HepG2 (cell line): Measurements from ENCODE around the gene AKAP8. TPM values are rescaled to one million over a fixed set of nuclear protein-coding genes. Genes with fewer than 3 reads are reported as not detected.
A peak's percentile ranks its signal among the peaks of the same experiment; 100 is the strongest.

Experiments used
- ATAC-seq: fragments of 200-7000 bp; cut with Tn5 transposase; 3 replicates; pipeline ENCODE4 v1.9.1; 2020; ENCODE audit warnings: mild to moderate bottlenecking, moderate library complexity
- BruUV-seq: library from RNA; stranded (reverse); fragments of 400-500 nt; replicated peaks from 2 replicates; lab custom pipeline; 2021; lab: Mats Ljungman, UMichigan
- CTCF ChIA-PET: fragments of 300-600 bp; formaldehyde crosslinking; extraction: SDS; loops from one replicate; lab custom pipeline; 2021; ENCODE audit warnings: low total read pairs, inconsistent platforms, low intra/inter-chr PET ratio; lab: Yijun Ruan, JAX
- POLR2A ChIA-PET: fragments of 350-600 bp; sonication (Branson Sonifier 250); formaldehyde crosslinking; loops from one replicate; lab custom pipeline; 2020; ENCODE audit warnings: antibody characterized with exemption, inconsistent platforms; lab: Yijun Ruan, JAX
- DNase-seq: peaks from one replicate; pipeline ENCODE4 v3.0.0-alpha.2; 2015; ENCODE audit warnings: low spot score
- FAIRE-seq: peaks from 3 replicates; lab custom pipeline; 2011; peaks lifted over from hg19 to GRCh38; lab: Jason Lieb, UNC
- H2AFZ ChIP-seq: one replicate; pipeline ENCODE4 v1.6.1; 2011; ENCODE audit warnings: low read length, inconsistent platforms
- H3K27ac ChIP-seq: fragments of 300-600 bp; 3 replicates; pipeline ENCODE4 v1.8.0; 2011; ENCODE audit warnings: mixed run types, mild to moderate bottlenecking, mixed read lengths, low read length, inconsistent platforms; ENCODE audit not compliant: insufficient read depth; ENCODE audit errors: extremely low read length
- H3K27me3 ChIP-seq, 2 experiments: fragments of 200-600 bp in 1 of 2; 2 replicates in 1 of 2; 3 replicates in 1 of 2; pipeline versions ENCODE4 v1.6.0 to v1.8.0; 2011; ENCODE audit warnings: low read length in 2 of 2, mild to moderate bottlenecking in 2 of 2, moderate library complexity in 2 of 2, inconsistent platforms in 1 of 2; ENCODE audit not compliant: insufficient read depth in 2 of 2, control insufficient read depth in 1 of 2
- H3K36me3 ChIP-seq, 2 experiments: fragments of 200-600 bp in 1 of 2; replicated peaks in 1 of 2; 2 replicates in 1 of 2; 3 replicates in 1 of 2; pipeline versions ENCODE4 v1.5.1 to v1.8.0; 2011; ENCODE audit warnings: low read length in 2 of 2, inconsistent platforms in 1 of 2; ENCODE audit not compliant: insufficient read depth in 2 of 2, control insufficient read depth in 1 of 2
- H3K4me1 ChIP-seq: 2 replicates; pipeline ENCODE4 v1.5.1; 2012; ENCODE audit warnings: low read length, inconsistent platforms; ENCODE audit not compliant: insufficient read depth
- H3K4me2 ChIP-seq: 2 replicates; pipeline ENCODE4 v1.6.0; 2011; ENCODE audit warnings: low read depth, low read length, inconsistent platforms
- H3K4me3 ChIP-seq, 3 experiments: fragments of 200-600 bp in 1 of 3; sonication (generic), shearing (Covaris generic) in 1 of 3; replicated peaks in 1 of 3; 2 replicates each; pipeline ENCODE4 v1.5.1; 2011 to 2016; ENCODE audit warnings: low read length in 3 of 3, inconsistent platforms in 2 of 3, low read depth in 2 of 3, mild to moderate bottlenecking in 2 of 3, control low read depth in 1 of 3, mixed read lengths in 1 of 3; ENCODE audit not compliant: insufficient read depth in 1 of 3
- H3K79me2 ChIP-seq: one replicate; pipeline ENCODE4 v1.6.1; 2011; ENCODE audit warnings: low read length, inconsistent platforms; ENCODE audit not compliant: insufficient read depth
- H3K9ac ChIP-seq: 2 replicates; pipeline ENCODE4 v1.6.0; 2011; ENCODE audit warnings: mild to moderate bottlenecking, low read depth, low read length, inconsistent platforms; ENCODE audit not compliant: insufficient read depth
- H3K9me3 ChIP-seq: 2 replicates; pipeline ENCODE4 v1.5.1; 2012; ENCODE audit warnings: mild to moderate bottlenecking, low read length
- H4K20me1 ChIP-seq: 2 replicates; pipeline ENCODE4 v1.6.0; 2011; ENCODE audit warnings: inconsistent platforms, mild to moderate bottlenecking, low read length, moderate library complexity; ENCODE audit not compliant: insufficient read depth
- DMAP1 ChIP-seq: IDR thresholded peaks from 2 replicates; pipeline ENCODE4 v1.6.1; 2016
- MAFF ChIP-seq: IDR thresholded peaks from 2 replicates; pipeline ENCODE4 v1.6.1; 2011; ENCODE audit warnings: low read depth, low read length, improper control_type of control experiment
- MAFK ChIP-seq, 2 experiments: IDR thresholded peaks in 1 of 2; conservative IDR thresholded peaks in 1 of 2; 2 replicates each; pipeline ENCODE4 v1.6.1; 2011; ENCODE audit warnings: improper control_type of control experiment in 2 of 2, low read length in 2 of 2
- ONECUT2 ChIP-seq: sonication (generic); formaldehyde crosslinking; IDR thresholded peaks from 2 replicates; pipeline ENCODE4 v1.4.0; 2020; ENCODE audit warnings: missing genetic modification reagents
- PRPF4 ChIP-seq: fragments of 200-400 bp; formaldehyde crosslinking; IDR thresholded peaks from 2 replicates; pipeline ENCODE4 v1.6.1; 2016; ENCODE audit warnings: low read length, low read depth; ENCODE audit not compliant: poor library complexity, severe bottlenecking
- SOX5 ChIP-seq: IDR thresholded peaks from 2 replicates; pipeline ENCODE4 v1.6.1; 2016; ENCODE audit warnings: borderline replicate concordance
- TP53 ChIP-seq: sonication (generic); formaldehyde crosslinking; conservative IDR thresholded peaks from 2 replicates; pipeline ENCODE4 v1.4.0; 2020; ENCODE audit warnings: missing genetic modification reagents
- ZNF883 ChIP-seq: sonication (generic); formaldehyde crosslinking; IDR thresholded peaks from 2 replicates; pipeline ENCODE4 v1.5.1; 2020; ENCODE audit warnings: mild to moderate bottlenecking, missing genetic modification reagents; ENCODE audit errors: not compliant biosample characterization
- WGBS: methylation state at CpG from one replicate; pipeline ENCODE4 v1.1.6; 2017; ENCODE audit warnings: low lambda C conversion rate; 5-methylcytosine and 5-hydroxymethylcytosine counted together
- in situ Hi-C: cut with HindIII; loops from 2 replicates; pipeline ENCODE4 v1.10.0; 2017; ENCODE audit warnings: low pct_unique_long_range_greater_than_20kb; ENCODE audit not compliant: extremely low pct_ligation_motif_present
- intact Hi-C: fragments of 100-400 bp; cut with micrococcal nuclease; formaldehyde crosslinking; loops from one replicate; pipeline ENCODE4 v1.10.0; 2022; ENCODE audit not compliant: unreplicated experiment
- polyA plus RNA-seq, 8 experiments: library from polyadenylated mRNA; depleted of rRNA in 3 of 8; stranded (reverse) in 7 of 8; unstranded in 1 of 8; fragments of >200 nt; fragmentation: Illumina TruSeq in 4 of 8; extraction: Trizol in 4 of 8; gene quantifications; 2 replicates each; pipeline versions ENCODE4 v1.2.1 to v1.2.3, GENCODE V29; 2011 to 2016; ENCODE audit warnings: low read depth in 4 of 8, missing spikeins in 1 of 8, mixed read lengths in 1 of 8; ENCODE audit not compliant: insufficient read depth in 1 of 8
- total RNA-seq, 5 experiments: library from RNA; depleted of rRNA; stranded (reverse); fragments of >200 nt; fragmentation: Illumina TruSeq; extraction: Trizol; gene quantifications; 2 replicates each; pipeline ENCODE4 v1.2.3, GENCODE V29; 2016; ENCODE audit warnings: low read depth in 1 of 5
- TF ChIP-seq, protein P1 (sequence below): sonication (generic); formaldehyde crosslinking; IDR thresholded peaks from 2 replicates; pipeline ENCODE4 v1.4.0; 2020; ENCODE audit warnings: missing genetic modification reagents
- TF ChIP-seq, protein P2 (sequence below): sonication (generic); formaldehyde crosslinking; IDR thresholded peaks from 2 replicates; pipeline ENCODE4 v1.8.0; 2022; ENCODE audit warnings: mild to moderate bottlenecking, missing genetic modification reagents

AKAP8 gene
- total and polyA plus RNA-seq, 2 of the 13 experiments (the other 11 are each of a cell fraction or from before 2014, with no cell fraction given): 15.9 to 22.1 TPM

DNA sequence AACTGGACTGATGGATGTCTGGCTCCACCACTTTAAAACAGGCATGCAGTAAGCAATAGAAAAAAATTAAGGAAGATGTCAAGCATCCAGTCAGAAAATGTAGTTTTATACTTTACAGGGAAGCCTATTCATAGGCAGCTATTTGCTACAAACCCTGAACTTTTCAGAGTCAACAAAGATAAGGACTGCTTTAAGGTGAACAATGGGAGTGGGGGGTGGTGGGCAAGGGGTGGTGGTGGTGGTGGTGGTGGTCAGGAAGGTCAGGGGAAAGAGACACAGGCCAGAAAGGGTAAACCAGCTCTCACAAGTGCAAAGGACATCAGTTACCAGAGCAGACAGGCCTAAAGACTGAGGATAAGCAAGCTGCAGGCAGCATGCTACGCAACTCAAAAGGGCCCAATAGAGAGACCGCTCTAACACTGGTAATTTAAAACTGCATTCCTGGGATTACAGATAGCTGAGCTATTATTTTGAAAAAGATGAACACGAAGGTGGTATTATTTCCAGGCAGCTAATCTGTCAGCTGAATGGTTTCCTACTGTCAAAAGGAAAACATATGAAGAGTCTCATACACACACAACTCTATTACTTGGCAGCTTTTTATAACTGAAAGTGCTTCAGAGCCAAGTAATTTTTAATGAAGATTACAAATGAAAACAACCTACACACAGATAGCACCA lies 62.1 kb downstream of the AKAP8 start (continued):
- TF ChIP-seq, protein P1, sequence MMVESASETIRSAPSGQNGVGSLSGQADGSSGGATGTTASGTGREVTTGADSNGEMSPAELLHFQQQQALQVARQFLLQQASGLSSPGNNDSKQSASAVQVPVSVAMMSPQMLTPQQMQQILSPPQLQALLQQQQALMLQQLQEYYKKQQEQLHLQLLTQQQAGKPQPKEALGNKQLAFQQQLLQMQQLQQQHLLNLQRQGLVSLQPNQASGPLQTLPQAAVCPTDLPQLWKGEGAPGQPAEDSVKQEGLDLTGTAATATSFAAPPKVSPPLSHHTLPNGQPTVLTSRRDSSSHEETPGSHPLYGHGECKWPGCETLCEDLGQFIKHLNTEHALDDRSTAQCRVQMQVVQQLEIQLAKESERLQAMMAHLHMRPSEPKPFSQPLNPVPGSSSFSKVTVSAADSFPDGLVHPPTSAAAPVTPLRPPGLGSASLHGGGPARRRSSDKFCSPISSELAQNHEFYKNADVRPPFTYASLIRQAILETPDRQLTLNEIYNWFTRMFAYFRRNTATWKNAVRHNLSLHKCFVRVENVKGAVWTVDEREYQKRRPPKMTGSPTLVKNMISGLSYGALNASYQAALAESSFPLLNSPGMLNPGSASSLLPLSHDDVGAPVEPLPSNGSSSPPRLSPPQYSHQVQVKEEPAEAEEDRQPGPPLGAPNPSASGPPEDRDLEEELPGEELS (CRISPR knock-in tag): peak; percentile 43; the same call in 1 of the 2 replicates
- no peak for TF ChIP-seq ONECUT2 (CRISPR knock-in tag)
- no peak for TF ChIP-seq PRPF4
- TF ChIP-seq, protein P2, sequence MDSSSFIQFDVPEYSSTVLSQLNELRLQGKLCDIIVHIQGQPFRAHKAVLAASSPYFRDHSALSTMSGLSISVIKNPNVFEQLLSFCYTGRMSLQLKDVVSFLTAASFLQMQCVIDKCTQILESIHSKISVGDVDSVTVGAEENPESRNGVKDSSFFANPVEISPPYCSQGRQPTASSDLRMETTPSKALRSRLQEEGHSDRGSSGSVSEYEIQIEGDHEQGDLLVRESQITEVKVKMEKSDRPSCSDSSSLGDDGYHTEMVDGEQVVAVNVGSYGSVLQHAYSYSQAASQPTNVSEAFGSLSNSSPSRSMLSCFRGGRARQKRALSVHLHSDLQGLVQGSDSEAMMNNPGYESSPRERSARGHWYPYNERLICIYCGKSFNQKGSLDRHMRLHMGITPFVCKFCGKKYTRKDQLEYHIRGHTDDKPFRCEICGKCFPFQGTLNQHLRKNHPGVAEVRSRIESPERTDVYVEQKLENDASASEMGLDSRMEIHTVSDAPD: peak; percentile 52; the same call in 1 of the 2 replicates
- no peak for TF ChIP-seq TP53 (CRISPR knock-in tag)
- 0 out of 2 replicates have a peak, but pooled peaks have one; percentile 13 for TF ChIP-seq SOX5 (CRISPR knock-in tag)
- no peak for TF ChIP-seq ZNF883

DNA sequence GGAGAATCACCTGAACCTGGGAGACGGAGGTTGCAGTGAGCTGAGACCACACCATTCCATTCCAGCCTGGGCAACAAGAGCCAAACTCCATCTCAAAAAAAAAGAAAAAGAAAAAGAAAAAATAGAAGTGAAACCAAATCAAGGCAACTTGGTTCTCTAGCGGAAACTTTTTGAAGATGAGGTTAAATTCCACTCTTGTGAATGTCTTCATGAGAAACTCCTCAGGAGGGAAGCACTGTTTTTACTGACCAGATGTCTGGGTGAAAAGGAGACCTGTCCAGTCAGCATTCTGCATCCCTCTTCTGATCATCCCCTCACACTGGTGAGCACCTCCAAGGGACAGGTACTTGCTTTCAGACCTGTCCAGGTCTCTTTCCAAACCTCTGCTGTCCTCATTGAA lies 63.1 kb downstream of the AKAP8 start:
- in situ Hi-C loops: no loop called here
- Histone ChIP-seq H3K27me3 (no peaks in the 10 kb centered on the region), H3K79me2 (peaks cover 97% of the 10 kb centered on the region), H4K20me1 (peaks cover 90% of the 10 kb centered on the region), H3K9ac (no peak overlapping the region; the same call in 1 of the 2 replicates)
- POLR2A ChIA-PET: interaction anchor here (1.6 to 2.1 kb wide), 2 partner anchors 13 to 18 kb away, joined by 9 read pairs; no protein-coding TSS in a partner anchor
- TF ChIP-seq MAFF (peak; percentile 41; the same call in 1 of the 2 replicates), MAFK (conservative IDR thresholded peaks at IDR 0.05 in 1 of 2, IDR thresholded peaks at IDR 0.05 in 1 of 2; ENCODE audit: low read length in 2 of 2) (peak; percentile 52 to 59), DMAP1 (no peak)
- TF ChIP-seq, all 625 proteins: peak for 2
- H3K4me1 ChIP-seq: peaks cover 86% of the 10 kb centered on the region
- DNase-seq: no peak
- ATAC-seq: no peak
- intact Hi-C loops: no loop called here
- 94% methylated on average over 2 of the region's 2 CpGs for WGBS
- peak overlapping the region; percentile 45 for H3K27ac ChIP-seq
- BruUV-seq: no TSS peak
- H3K9me3 ChIP-seq: no peaks in the 10 kb centered on the region
- H3K4me3 ChIP-seq: no peak overlapping the region
- 0 out of 2 replicates have a peak overlapping the region, but pooled peaks have one; percentile 60 for H3K4me2 ChIP-seq
- no peak overlapping the region for H2AFZ ChIP-seq
- CTCF ChIA-PET: no interaction called here
- FAIRE-seq: no peak
- peaks cover 5 to 10% of the 10 kb centered on the region in 2 experiments; a peak in 3 of 5 replicates for H3K36me3 ChIP-seq
